ENCODE results near the gene TAF1D.

The TAF1D gene

GRCh38 chr11:93689240-93689639, 52.1 kb downstream of the TAF1D start:
- H3K27ac Mint-ChIP-seq = peak overlapping the region; percentile 5 to 44
- ATAC-seq (replicated peaks) (no peak), DNase-seq (no peak)
- peaks cover 0 to 13% of the 10 kb centered on the region in 2 donors for H3K4me1 Mint-ChIP-seq (ENCODE audit: low read depth in 2 of 2)
- no peaks in the 10 kb centered on the region for H3K27me3 Mint-ChIP-seq
- no peaks in the 10 kb centered on the region for H3K9me3 Mint-ChIP-seq
- H3K36me3 Mint-ChIP-seq (ENCODE audit: insufficient read depth) = peaks cover 45% of the 10 kb centered on the region
- no peak overlapping the region for H3K4me3 Mint-ChIP-seq

- Mint-ChIP-seq H3K27ac (peak overlapping the region in 1 of 2 donors; percentile 48), H3K4me3 (no peak overlapping the region), H3K27me3 (no peaks in the 10 kb centered on the region), H3K36me3 (ENCODE audit: insufficient read depth) (peaks cover 37% of the 10 kb centered on the region), H3K4me1 (ENCODE audit: low read depth in 2 of 2) (peaks cover 0 to 13% of the 10 kb centered on the region in 2 donors), H3K9me3 (no peaks in the 10 kb centered on the region)
- DNase-seq (no peak), ATAC-seq (replicated peaks) (no peak)
These were observed 54.5 kb downstream of the TAF1D start for GRCh38 chr11:93686812-93687211.

DNA sequence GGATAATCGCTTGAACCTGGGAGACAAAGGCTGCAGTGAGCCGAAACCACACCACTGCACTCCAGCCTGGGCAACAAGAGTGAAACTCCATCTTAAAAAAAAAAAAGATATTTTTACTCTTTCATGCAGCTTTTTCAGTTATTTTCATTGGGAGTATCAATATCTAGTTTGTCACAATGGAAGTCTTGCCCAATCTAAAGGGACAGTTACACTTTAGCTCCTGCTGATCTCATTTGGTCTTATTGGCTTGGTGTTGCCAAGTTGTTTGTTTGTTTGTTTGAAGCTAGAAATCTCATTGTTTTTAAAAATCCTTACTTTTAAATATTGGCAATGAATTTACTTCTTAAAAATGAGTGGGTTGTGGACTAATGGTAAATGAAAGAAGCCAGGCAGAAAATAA, 55.1 kb downstream of the TAF1D start:
- H3K36me3 Mint-ChIP-seq (ENCODE audit: insufficient read depth) = peaks cover 38% of the 10 kb centered on the region
- peak overlapping the region in 1 of 2 donors; percentile 48 for H3K27ac Mint-ChIP-seq
- no peak overlapping the region for H3K4me3 Mint-ChIP-seq
- no peak for DNase-seq
- ATAC-seq (replicated peaks) = no peak
- H3K9me3 Mint-ChIP-seq = no peaks in the 10 kb centered on the region
- H3K4me1 Mint-ChIP-seq (ENCODE audit: low read depth in 2 of 2) = peaks cover 0 to 13% of the 10 kb centered on the region in 2 donors
- H3K27me3 Mint-ChIP-seq = no peaks in the 10 kb centered on the region
